HepG2 (cell line): ENCODE results near the gene SERPINB6. TPM values are rescaled to one million over a fixed set of nuclear protein-coding genes. Genes with fewer than 3 reads are reported as not detected.

Experiments used
- GZF1 ChIP-seq: sonication (generic); formaldehyde crosslinking; IDR thresholded peaks from 2 replicates; pipeline ENCODE4 v1.5.1; 2020; ENCODE audit warnings: mild to moderate bottlenecking, missing genetic modification reagents
- ISL2 ChIP-seq: sonication (generic); formaldehyde crosslinking; IDR thresholded peaks from 2 replicates; pipeline ENCODE4 v1.5.0; 2020; ENCODE audit warnings: missing genetic modification reagents
- KLF15 ChIP-seq: sonication (generic); formaldehyde crosslinking; IDR thresholded peaks from 2 replicates; pipeline ENCODE4 v1.8.1; 2023; ENCODE audit warnings: borderline replicate concordance, mild to moderate bottlenecking, inconsistent platforms, missing genetic modification reagents, mixed read lengths
- MED8 ChIP-seq: sonication (generic); formaldehyde crosslinking; IDR thresholded peaks from 2 replicates; pipeline ENCODE4 v1.8.1; 2023; ENCODE audit warnings: mild to moderate bottlenecking, missing genetic modification reagents; ENCODE audit not compliant: insufficient replicate concordance
- NFE2L1 ChIP-seq: sonication (generic); formaldehyde crosslinking; IDR thresholded peaks from 2 replicates; pipeline ENCODE4 v1.4.0; 2020; ENCODE audit warnings: missing genetic modification reagents, mild to moderate bottlenecking, borderline replicate concordance
- PITX1 ChIP-seq: sonication (generic); formaldehyde crosslinking; IDR thresholded peaks from 2 replicates; pipeline ENCODE4 v1.5.1; 2020; ENCODE audit warnings: mild to moderate bottlenecking, missing genetic modification reagents
- TOE1 ChIP-seq: sonication (generic); formaldehyde crosslinking; IDR thresholded peaks from 2 replicates; pipeline ENCODE4 v1.4.0; 2020; ENCODE audit warnings: mild to moderate bottlenecking, missing genetic modification reagents
- ZNF251 ChIP-seq: sonication (generic); formaldehyde crosslinking; IDR thresholded peaks from 2 replicates; pipeline ENCODE4 v1.9.0; 2021; ENCODE audit warnings: mild to moderate bottlenecking, missing genetic modification reagents
- ZNF274 ChIP-seq: sonication (generic); formaldehyde crosslinking; IDR thresholded peaks from 2 replicates; pipeline ENCODE4 v1.5.1; 2020; ENCODE audit warnings: mild to moderate bottlenecking, missing genetic modification reagents
- ZNF296 ChIP-seq: sonication (generic); formaldehyde crosslinking; conservative IDR thresholded peaks from 2 replicates; pipeline ENCODE4 v1.5.0; 2020; ENCODE audit warnings: mild to moderate bottlenecking, missing genetic modification reagents
- ZNF776 ChIP-seq: sonication (generic); formaldehyde crosslinking; IDR thresholded peaks from 2 replicates; pipeline ENCODE4 v1.4.0; 2020; ENCODE audit warnings: mild to moderate bottlenecking, missing genetic modification reagents
- polyA plus RNA-seq, 8 experiments: library from polyadenylated mRNA; depleted of rRNA in 3 of 8; stranded (reverse) in 7 of 8; unstranded in 1 of 8; fragments of >200 nt; fragmentation: Illumina TruSeq in 4 of 8; extraction: Trizol in 4 of 8; gene quantifications; 2 replicates each; pipeline versions ENCODE4 v1.2.1 to v1.2.3, GENCODE V29; 2011 to 2016; ENCODE audit warnings: low read depth in 4 of 8, missing spikeins in 1 of 8, mixed read lengths in 1 of 8; ENCODE audit not compliant: insufficient read depth in 1 of 8
- total RNA-seq, 5 experiments: library from RNA; depleted of rRNA; stranded (reverse); fragments of >200 nt; fragmentation: Illumina TruSeq; extraction: Trizol; gene quantifications; 2 replicates each; pipeline ENCODE4 v1.2.3, GENCODE V29; 2016; ENCODE audit warnings: low read depth in 1 of 5
- TF ChIP-seq, protein P1 (sequence below): IDR thresholded peaks from 2 replicates; pipeline ENCODE4 v1.6.1; 2012; ENCODE audit warnings: low read length, improper control_type of control experiment
- TF ChIP-seq, protein P2 (sequence below): sonication (generic); formaldehyde crosslinking; conservative IDR thresholded peaks from 2 replicates; pipeline ENCODE4 v1.4.0; 2020; ENCODE audit warnings: mild to moderate bottlenecking, missing genetic modification reagents, moderate library complexity
- TF ChIP-seq, protein P3 (sequence below): sonication (generic); formaldehyde crosslinking; IDR thresholded peaks from 2 replicates; pipeline ENCODE4 v1.4.0; 2020; ENCODE audit warnings: mild to moderate bottlenecking, missing genetic modification reagents
- TF ChIP-seq, protein P4 (sequence below): sonication (generic); formaldehyde crosslinking; IDR thresholded peaks from 2 replicates; pipeline ENCODE4 v1.4.0; 2020; ENCODE audit warnings: missing genetic modification reagents, borderline replicate concordance

Gene SERPINB6
- total and polyA plus RNA-seq, 2 of the 13 experiments (the other 11 are each of a cell fraction or from before 2014, with no cell fraction given), result 38.2 to 61.3 TPM

DNA sequence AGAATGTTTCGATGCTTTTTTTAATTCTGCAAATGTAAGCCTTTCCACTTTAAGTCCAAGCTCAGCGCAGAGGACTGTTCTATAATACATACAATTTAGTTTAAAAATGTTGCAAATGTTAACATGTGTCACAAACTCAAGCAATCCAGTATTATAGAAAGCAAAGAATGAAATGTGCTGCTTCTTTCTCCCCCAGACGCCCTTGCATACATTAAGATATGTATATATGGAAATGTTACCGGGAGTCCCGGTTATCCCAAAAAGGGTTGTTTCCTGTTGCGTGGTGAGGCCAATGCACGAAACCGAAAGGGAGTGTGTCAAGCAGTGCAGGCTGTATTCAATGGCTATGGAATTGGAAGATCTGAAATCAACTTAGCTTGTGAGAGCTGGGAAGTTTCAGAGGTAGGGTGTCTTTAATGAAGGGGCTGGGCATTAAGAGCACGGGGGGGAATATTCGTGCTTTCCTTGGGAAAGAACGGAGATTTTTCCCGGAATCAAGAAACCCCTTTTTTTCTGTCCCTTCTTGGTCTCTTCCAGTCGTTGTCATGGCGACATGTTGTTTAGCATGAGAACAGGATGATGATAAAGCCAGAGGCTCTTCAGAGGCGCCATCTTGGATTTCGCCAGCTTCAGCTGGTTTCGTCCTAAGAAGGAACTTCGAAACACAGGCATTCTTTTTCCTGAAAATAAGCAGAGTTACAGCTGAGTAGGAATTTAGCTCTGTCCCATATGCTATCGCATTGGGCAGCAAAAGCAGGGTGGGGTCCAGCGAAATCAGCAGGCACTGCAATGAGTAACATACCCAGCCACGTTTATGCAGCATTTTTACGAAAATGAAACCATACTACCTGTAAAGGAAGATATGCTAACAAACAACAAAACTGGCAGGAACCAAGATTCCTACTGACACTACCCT, 18.2 kb upstream of the SERPINB6 start (continued):
- TF ChIP-seq MED8 (CRISPR knock-in tag), result no peak
- 0 out of 2 replicates have a peak, but pooled peaks have one; percentile 29 for TF ChIP-seq TOE1 (CRISPR knock-in tag)
- TF ChIP-seq, protein P1, sequence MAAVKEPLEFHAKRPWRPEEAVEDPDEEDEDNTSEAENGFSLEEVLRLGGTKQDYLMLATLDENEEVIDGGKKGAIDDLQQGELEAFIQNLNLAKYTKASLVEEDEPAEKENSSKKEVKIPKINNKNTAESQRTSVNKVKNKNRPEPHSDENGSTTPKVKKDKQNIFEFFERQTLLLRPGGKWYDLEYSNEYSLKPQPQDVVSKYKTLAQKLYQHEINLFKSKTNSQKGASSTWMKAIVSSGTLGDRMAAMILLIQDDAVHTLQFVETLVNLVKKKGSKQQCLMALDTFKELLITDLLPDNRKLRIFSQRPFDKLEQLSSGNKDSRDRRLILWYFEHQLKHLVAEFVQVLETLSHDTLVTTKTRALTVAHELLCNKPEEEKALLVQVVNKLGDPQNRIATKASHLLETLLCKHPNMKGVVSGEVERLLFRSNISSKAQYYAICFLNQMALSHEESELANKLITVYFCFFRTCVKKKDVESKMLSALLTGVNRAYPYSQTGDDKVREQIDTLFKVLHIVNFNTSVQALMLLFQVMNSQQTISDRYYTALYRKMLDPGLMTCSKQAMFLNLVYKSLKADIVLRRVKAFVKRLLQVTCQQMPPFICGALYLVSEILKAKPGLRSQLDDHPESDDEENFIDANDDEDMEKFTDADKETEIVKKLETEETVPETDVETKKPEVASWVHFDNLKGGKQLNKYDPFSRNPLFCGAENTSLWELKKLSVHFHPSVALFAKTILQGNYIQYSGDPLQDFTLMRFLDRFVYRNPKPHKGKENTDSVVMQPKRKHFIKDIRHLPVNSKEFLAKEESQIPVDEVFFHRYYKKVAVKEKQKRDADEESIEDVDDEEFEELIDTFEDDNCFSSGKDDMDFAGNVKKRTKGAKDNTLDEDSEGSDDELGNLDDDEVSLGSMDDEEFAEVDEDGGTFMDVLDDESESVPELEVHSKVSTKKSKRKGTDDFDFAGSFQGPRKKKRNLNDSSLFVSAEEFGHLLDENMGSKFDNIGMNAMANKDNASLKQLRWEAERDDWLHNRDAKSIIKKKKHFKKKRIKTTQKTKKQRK, result no peak
- TF ChIP-seq ZNF776, result no peak
- no peak for TF ChIP-seq ZNF274 (CRISPR knock-in tag)
- TF ChIP-seq GZF1, result no peak
- TF ChIP-seq NFE2L1 (CRISPR knock-in tag), result no peak
- TF ChIP-seq ZNF251, result 0 out of 2 replicates have a peak, but pooled peaks have one; percentile 73
- peak; percentile 46; the same call in 1 of the 2 replicates for TF ChIP-seq ISL2 (CRISPR knock-in tag)
- TF ChIP-seq, protein P2, sequence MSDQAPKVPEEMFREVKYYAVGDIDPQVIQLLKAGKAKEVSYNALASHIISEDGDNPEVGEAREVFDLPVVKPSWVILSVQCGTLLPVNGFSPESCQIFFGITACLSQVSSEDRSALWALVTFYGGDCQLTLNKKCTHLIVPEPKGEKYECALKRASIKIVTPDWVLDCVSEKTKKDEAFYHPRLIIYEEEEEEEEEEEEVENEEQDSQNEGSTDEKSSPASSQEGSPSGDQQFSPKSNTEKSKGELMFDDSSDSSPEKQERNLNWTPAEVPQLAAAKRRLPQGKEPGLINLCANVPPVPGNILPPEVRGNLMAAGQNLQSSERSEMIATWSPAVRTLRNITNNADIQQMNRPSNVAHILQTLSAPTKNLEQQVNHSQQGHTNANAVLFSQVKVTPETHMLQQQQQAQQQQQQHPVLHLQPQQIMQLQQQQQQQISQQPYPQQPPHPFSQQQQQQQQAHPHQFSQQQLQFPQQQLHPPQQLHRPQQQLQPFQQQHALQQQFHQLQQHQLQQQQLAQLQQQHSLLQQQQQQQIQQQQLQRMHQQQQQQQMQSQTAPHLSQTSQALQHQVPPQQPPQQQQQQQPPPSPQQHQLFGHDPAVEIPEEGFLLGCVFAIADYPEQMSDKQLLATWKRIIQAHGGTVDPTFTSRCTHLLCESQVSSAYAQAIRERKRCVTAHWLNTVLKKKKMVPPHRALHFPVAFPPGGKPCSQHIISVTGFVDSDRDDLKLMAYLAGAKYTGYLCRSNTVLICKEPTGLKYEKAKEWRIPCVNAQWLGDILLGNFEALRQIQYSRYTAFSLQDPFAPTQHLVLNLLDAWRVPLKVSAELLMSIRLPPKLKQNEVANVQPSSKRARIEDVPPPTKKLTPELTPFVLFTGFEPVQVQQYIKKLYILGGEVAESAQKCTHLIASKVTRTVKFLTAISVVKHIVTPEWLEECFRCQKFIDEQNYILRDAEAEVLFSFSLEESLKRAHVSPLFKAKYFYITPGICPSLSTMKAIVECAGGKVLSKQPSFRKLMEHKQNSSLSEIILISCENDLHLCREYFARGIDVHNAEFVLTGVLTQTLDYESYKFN (CRISPR knock-in tag), result 0 out of 2 replicates have a peak, but pooled peaks have one; percentile 37
- TF ChIP-seq, protein P3, sequence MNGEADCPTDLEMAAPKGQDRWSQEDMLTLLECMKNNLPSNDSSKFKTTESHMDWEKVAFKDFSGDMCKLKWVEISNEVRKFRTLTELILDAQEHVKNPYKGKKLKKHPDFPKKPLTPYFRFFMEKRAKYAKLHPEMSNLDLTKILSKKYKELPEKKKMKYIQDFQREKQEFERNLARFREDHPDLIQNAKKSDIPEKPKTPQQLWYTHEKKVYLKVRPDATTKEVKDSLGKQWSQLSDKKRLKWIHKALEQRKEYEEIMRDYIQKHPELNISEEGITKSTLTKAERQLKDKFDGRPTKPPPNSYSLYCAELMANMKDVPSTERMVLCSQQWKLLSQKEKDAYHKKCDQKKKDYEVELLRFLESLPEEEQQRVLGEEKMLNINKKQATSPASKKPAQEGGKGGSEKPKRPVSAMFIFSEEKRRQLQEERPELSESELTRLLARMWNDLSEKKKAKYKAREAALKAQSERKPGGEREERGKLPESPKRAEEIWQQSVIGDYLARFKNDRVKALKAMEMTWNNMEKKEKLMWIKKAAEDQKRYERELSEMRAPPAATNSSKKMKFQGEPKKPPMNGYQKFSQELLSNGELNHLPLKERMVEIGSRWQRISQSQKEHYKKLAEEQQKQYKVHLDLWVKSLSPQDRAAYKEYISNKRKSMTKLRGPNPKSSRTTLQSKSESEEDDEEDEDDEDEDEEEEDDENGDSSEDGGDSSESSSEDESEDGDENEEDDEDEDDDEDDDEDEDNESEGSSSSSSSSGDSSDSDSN (CRISPR knock-in tag), result no peak
- TF ChIP-seq, protein P4, sequence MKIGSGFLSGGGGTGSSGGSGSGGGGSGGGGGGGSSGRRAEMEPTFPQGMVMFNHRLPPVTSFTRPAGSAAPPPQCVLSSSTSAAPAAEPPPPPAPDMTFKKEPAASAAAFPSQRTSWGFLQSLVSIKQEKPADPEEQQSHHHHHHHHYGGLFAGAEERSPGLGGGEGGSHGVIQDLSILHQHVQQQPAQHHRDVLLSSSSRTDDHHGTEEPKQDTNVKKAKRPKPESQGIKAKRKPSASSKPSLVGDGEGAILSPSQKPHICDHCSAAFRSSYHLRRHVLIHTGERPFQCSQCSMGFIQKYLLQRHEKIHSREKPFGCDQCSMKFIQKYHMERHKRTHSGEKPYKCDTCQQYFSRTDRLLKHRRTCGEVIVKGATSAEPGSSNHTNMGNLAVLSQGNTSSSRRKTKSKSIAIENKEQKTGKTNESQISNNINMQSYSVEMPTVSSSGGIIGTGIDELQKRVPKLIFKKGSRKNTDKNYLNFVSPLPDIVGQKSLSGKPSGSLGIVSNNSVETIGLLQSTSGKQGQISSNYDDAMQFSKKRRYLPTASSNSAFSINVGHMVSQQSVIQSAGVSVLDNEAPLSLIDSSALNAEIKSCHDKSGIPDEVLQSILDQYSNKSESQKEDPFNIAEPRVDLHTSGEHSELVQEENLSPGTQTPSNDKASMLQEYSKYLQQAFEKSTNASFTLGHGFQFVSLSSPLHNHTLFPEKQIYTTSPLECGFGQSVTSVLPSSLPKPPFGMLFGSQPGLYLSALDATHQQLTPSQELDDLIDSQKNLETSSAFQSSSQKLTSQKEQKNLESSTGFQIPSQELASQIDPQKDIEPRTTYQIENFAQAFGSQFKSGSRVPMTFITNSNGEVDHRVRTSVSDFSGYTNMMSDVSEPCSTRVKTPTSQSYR (CRISPR knock-in tag), result no peak
- no peak for TF ChIP-seq KLF15 (CRISPR knock-in tag)
- TF ChIP-seq PITX1 (CRISPR knock-in tag), result peak; percentile 20; the same call in 1 of the 2 replicates
- no peak for TF ChIP-seq ZNF296 (CRISPR knock-in tag)
